HUES64 (cell line): ENCODE data around the gene OSBPL9.

ENCODE experiments used
- H3K27ac ChIP-seq: 2 replicates; pipeline ENCODE4 v1.7.0; 2013; ENCODE audit warnings: low read depth, low read length, inconsistent platforms
- H3K27me3 ChIP-seq: 2 replicates; pipeline ENCODE4 v1.6.1; 2013; ENCODE audit warnings: mild to moderate bottlenecking, low read length; ENCODE audit not compliant: insufficient read depth
- H3K36me3 ChIP-seq: 2 replicates; pipeline ENCODE4 v1.6.1; 2013; ENCODE audit warnings: mild to moderate bottlenecking, low read length; ENCODE audit not compliant: insufficient read depth
- H3K4me1 ChIP-seq: 2 replicates; pipeline ENCODE4 v1.6.1; 2013; ENCODE audit warnings: mild to moderate bottlenecking, low read length, moderate library complexity; ENCODE audit not compliant: insufficient read depth
- H3K4me3 ChIP-seq: 2 replicates; pipeline ENCODE4 v1.5.1; 2013; ENCODE audit warnings: mild to moderate bottlenecking, low read length, moderate library complexity
- H3K9ac ChIP-seq: 2 replicates; pipeline ENCODE4 v1.6.1; 2013; ENCODE audit warnings: mild to moderate bottlenecking, low read depth, low read length
- H3K9me3 ChIP-seq: 2 replicates; pipeline ENCODE4 v1.6.1; 2013; ENCODE audit warnings: low read depth, low read length; ENCODE audit not compliant: insufficient read depth
- WGBS: fragments of 150-250, 120-280 bp; methylation state at CpG from one replicate; pipeline ENCODE4 v1.1.7; 2013; ENCODE audit warnings: missing lambda C conversion rate; 5-methylcytosine and 5-hydroxymethylcytosine counted together

Gene OSBPL9

DNA sequence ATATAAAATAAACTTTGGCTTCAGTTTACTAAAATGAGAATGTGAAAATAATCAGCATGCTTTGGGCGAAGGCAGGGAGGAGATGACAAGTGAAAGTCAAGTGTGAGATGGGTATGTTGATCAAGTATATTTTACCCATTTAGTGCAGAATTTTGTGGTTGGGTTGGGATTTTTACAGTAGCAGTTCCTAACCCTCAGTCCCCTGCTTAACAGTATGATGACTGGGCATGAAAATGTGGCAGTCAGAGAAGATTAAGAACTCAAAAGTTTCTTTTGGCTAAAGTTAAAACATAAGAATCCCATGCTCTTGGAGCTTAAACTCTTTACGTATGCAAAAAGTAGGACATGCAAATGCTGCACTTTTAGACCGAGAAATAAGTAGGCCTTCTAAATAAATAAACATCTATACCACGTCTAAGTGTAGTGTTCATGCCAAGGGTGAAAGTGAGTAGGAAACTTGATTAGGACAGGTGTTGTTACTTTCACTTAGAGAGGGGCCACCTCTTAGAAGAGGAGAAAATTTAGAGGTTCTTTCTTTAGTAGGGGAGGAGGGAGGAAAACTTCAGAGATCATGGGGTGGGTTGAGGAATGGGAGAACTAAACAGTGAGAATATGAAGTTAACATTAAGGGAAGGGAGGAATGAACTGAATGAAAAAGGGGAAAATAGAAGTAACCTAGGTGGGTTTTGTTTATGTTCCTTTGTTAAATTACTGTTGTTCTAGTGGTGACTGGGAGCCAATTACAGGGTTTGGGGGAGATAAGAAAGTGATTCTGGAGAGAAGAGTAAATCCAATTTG lies 127.8 kb downstream of the OSBPL9 start:
- WGBS, result 89% methylated on average over 4 of the region's 4 CpGs
- Histone ChIP-seq H3K4me3 (no peak overlapping the region), H3K9ac (no peak overlapping the region), H3K27ac (no peak overlapping the region), H3K36me3 (peaks cover 16% of the 10 kb centered on the region; the same call in 1 of the 2 replicates), H3K27me3 (no peaks in the 10 kb centered on the region), H3K9me3 (no peaks in the 10 kb centered on the region), H3K4me1 (peaks cover 19% of the 10 kb centered on the region; the same call in 1 of the 2 replicates)

- Histone ChIP-seq H3K27ac (no peak overlapping the region), H3K27me3 (no peaks in the 10 kb centered on the region), H3K36me3 (peaks cover 16% of the 10 kb centered on the region; the same call in 1 of the 2 replicates), H3K4me1 (peaks cover 19% of the 10 kb centered on the region; the same call in 1 of the 2 replicates), H3K4me3 (no peak overlapping the region), H3K9me3 (no peaks in the 10 kb centered on the region), H3K9ac (no peak overlapping the region)
Observed at GRCh38 chr1:51745304-51745570, 128.3 kb downstream of the OSBPL9 start.

GRCh38 chr1:51749151-51749550 lies 132.3 kb downstream of the OSBPL9 start:
- Histone ChIP-seq H3K9ac (no peak overlapping the region), H3K36me3 (peaks cover 36% of the 10 kb centered on the region), H3K9me3 (no peaks in the 10 kb centered on the region), H3K27ac (no peak overlapping the region), H3K27me3 (no peaks in the 10 kb centered on the region), H3K4me1 (peaks cover 18% of the 10 kb centered on the region; the same call in 1 of the 2 replicates), H3K4me3 (no peak overlapping the region)
- 99% methylated on average over 2 of the region's 3 CpGs for WGBS

GRCh38 chr1:51750218-51750617 lies 133.3 kb downstream of the OSBPL9 start:
- Histone ChIP-seq H3K4me1 (peaks cover 8% of the 10 kb centered on the region; the same call in 1 of the 2 replicates), H3K27ac (no peak overlapping the region), H3K9ac (no peak overlapping the region), H3K9me3 (no peaks in the 10 kb centered on the region), H3K36me3 (peaks cover 42% of the 10 kb centered on the region), H3K27me3 (no peaks in the 10 kb centered on the region), H3K4me3 (no peak overlapping the region)
- no CpG with 5 or more reads among the region's 3 CpGs for WGBS

DNA sequence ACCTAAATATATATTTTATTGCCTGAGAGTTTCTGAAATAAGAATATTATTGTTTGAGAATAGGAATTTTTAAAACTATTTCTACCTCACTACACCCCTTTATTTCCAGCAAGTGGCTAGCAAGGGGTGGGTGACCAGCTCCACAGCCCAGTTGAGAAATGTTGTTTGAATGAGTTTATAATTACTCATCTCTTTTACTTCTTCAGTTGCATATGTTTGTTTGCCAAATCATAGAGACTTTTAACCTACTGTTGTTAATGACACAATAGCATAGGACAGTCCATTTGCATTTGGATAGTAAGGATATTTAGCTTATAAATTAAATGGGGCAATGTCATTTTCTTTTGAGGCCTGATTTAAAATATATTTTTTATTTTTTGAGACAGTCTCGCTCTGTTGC lies 133.8 kb downstream of the OSBPL9 start:
- Histone ChIP-seq H3K27ac (no peak overlapping the region), H3K36me3 (peaks cover 47% of the 10 kb centered on the region), H3K27me3 (no peaks in the 10 kb centered on the region), H3K4me1 (peaks cover 3% of the 10 kb centered on the region; the same call in 1 of the 2 replicates), H3K9me3 (no peaks in the 10 kb centered on the region), H3K9ac (no peak overlapping the region), H3K4me3 (no peak overlapping the region)
- WGBS, result 100% methylated on average over 1 of the region's 1 CpG

GRCh38 chr1:51752073-51752948 lies 135.4 kb downstream of the OSBPL9 start:
- no peak overlapping the region for H3K9ac ChIP-seq
- H3K27ac ChIP-seq, result no peak overlapping the region
- H3K27me3 ChIP-seq, result no peaks in the 10 kb centered on the region
- peaks cover 48% of the 10 kb centered on the region for H3K36me3 ChIP-seq
- no peak overlapping the region for H3K4me3 ChIP-seq
- H3K4me1 ChIP-seq, result peaks cover 3% of the 10 kb centered on the region; the same call in 1 of the 2 replicates
- H3K9me3 ChIP-seq, result no peaks in the 10 kb centered on the region
- WGBS, result 90% methylated on average over 11 of the region's 11 CpGs

GRCh38 chr1:51753969-51754368 lies 137.1 kb downstream of the OSBPL9 start:
- H3K4me3 ChIP-seq, result no peak overlapping the region
- H3K27ac ChIP-seq, result no peak overlapping the region
- H3K9ac ChIP-seq, result no peak overlapping the region
- peaks cover 43% of the 10 kb centered on the region for H3K36me3 ChIP-seq
- peaks cover 3% of the 10 kb centered on the region; the same call in 1 of the 2 replicates for H3K4me1 ChIP-seq
- no peaks in the 10 kb centered on the region for H3K9me3 ChIP-seq
- H3K27me3 ChIP-seq, result no peaks in the 10 kb centered on the region

GRCh38 chr1:51754666-51755065 lies 137.8 kb downstream of the OSBPL9 start:
- WGBS, result 97% methylated on average over 3 of the region's 3 CpGs
- H3K4me3 ChIP-seq, result no peak overlapping the region
- H3K4me1 ChIP-seq, result no peaks in the 10 kb centered on the region
- no peaks in the 10 kb centered on the region for H3K9me3 ChIP-seq
- H3K9ac ChIP-seq, result no peak overlapping the region
- H3K27ac ChIP-seq, result no peak overlapping the region
- H3K27me3 ChIP-seq, result no peaks in the 10 kb centered on the region
- H3K36me3 ChIP-seq, result peaks cover 38% of the 10 kb centered on the region

- peaks cover 43% of the 10 kb centered on the region for H3K36me3 ChIP-seq
- WGBS, result 96% methylated on average over 7 of the region's 7 CpGs
- H3K4me3 ChIP-seq, result no peak overlapping the region
- H3K27ac ChIP-seq, result no peak overlapping the region
- no peak overlapping the region for H3K9ac ChIP-seq
- no peaks in the 10 kb centered on the region for H3K9me3 ChIP-seq
- no peaks in the 10 kb centered on the region for H3K4me1 ChIP-seq
- H3K27me3 ChIP-seq, result no peaks in the 10 kb centered on the region
Observed at GRCh38 chr1:51755437-51755836, 138.5 kb downstream of the OSBPL9 start.

DNA sequence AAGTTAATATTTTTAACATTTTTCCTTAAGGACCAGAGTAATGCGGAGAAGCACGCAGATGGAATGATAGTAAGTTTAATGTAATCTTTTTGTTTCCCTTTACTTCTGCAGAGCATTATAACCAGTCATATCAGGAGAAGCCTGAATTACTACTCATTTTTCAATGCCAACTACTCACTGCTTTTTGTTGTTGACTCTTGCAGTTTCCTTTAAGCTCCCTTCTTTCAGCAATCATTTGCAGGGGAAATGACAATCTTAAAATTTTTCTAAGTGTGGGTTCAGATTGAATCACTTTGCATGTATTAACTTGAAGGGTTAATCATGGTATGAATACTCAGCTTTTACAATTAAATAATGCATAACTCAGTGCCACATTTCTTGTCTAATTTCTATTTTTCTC lies 139.4 kb downstream of the OSBPL9 start:
- no peaks in the 10 kb centered on the region for H3K4me1 ChIP-seq
- H3K27ac ChIP-seq, result no peak overlapping the region
- no peak overlapping the region for H3K4me3 ChIP-seq
- no peak overlapping the region for H3K9ac ChIP-seq
- WGBS, result no CpG with 5 or more reads among the region's 2 CpGs
- no peaks in the 10 kb centered on the region for H3K27me3 ChIP-seq
- H3K36me3 ChIP-seq, result peaks cover 41% of the 10 kb centered on the region
- no peaks in the 10 kb centered on the region for H3K9me3 ChIP-seq

- H3K36me3 ChIP-seq, result peaks cover 43% of the 10 kb centered on the region
Observed at GRCh38 chr1:51758310-51758709, 141.4 kb downstream of the OSBPL9 start.

More at GRCh38 chr1:51758310-51758709, 141.4 kb downstream of the OSBPL9 start:
- Histone ChIP-seq H3K27me3 (no peaks in the 10 kb centered on the region), H3K9ac (no peak overlapping the region), H3K27ac (no peak overlapping the region), H3K4me1 (no peaks in the 10 kb centered on the region), H3K9me3 (no peaks in the 10 kb centered on the region), H3K4me3 (no peak overlapping the region)
- WGBS, result 95% methylated on average over 4 of the region's 4 CpGs
